ENCODE results near the gene NFRKB. TPM values are rescaled to one million over a fixed set of nuclear protein-coding genes. Genes with fewer than 3 reads are reported as not detected.

NFRKB gene
- total RNA-seq: 10 to 100 TPM in 9 of 10 donors, 1 to 10 TPM in 1; 8.3 to 14.5 (median 12.1) TPM
- polyA plus RNA-seq: 1 to 10 TPM; 5.0 to 6.5 TPM
- long read RNA-seq, donor 1, partial matches to known transcripts: 7 of 10 reads
- long read RNA-seq, donor 1, other reads (novel, unspliced or antisense): 3 of 10 reads
- long read RNA-seq, donor 2, partial matches to known transcripts: 5 of 13 reads
- long read RNA-seq, donor 2, other reads (novel, unspliced or antisense): 8 of 13 reads
- long read RNA-seq, donor 3, partial matches to known transcripts: 9 of 12 reads
- long read RNA-seq, donor 3, other reads (novel, unspliced or antisense): 3 of 12 reads

DNA sequence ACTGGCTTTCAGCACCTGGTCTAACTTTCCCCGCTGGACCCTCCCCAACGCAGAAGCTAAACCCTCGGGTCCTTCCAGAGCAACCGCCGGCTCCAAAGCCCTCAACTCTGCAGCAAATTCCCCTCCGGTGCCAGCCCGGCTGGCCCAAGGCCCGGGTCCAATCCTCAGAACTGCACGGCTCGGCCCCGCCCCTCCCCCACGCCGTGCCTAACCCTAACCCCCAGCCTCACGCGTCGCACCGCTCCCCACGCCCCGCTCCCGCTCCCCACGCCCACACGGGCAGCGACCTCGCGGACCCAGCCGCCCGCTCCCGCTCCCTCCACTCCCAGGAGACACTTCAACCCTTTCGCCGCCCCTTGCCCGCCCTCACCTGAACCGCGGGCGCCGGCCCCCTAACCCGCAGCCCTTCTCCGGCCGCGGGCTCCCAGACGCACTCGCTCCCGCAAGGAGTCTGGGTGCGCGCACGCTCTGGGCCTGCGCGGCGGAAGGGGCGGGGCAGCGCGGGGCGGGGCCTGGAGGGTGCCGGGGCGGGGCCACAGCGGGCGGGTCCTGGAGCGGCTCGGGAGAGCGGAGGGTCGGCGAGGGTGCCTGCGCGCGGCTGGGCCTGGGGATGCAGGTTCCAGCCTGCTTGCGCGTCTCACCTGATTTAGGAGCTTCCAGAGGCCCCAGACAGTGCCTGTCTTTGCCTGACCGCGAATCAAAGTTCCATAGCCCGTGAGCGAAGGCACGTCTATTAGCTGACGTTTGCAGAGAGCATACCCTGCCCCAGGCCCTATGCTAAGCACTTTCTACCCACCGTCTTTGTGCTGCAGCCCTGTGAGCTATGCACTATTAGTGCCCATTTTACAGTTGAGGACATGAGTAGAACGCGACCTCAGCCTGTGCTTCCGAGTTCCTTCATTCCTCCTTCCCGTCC, at the start of gene NFRKB:
TSS of gene NFRKB (minus strand) at position 453 of the 916 bp plus-strand sequence. CDS start 2,729 bp downstream, outside the sequence.
- ATAC-seq (peak; percentile 99 to 100 (median 100)), DNase-seq (peak; percentile 86 to 92)
- TF ChIP-seq, protein P1, sequence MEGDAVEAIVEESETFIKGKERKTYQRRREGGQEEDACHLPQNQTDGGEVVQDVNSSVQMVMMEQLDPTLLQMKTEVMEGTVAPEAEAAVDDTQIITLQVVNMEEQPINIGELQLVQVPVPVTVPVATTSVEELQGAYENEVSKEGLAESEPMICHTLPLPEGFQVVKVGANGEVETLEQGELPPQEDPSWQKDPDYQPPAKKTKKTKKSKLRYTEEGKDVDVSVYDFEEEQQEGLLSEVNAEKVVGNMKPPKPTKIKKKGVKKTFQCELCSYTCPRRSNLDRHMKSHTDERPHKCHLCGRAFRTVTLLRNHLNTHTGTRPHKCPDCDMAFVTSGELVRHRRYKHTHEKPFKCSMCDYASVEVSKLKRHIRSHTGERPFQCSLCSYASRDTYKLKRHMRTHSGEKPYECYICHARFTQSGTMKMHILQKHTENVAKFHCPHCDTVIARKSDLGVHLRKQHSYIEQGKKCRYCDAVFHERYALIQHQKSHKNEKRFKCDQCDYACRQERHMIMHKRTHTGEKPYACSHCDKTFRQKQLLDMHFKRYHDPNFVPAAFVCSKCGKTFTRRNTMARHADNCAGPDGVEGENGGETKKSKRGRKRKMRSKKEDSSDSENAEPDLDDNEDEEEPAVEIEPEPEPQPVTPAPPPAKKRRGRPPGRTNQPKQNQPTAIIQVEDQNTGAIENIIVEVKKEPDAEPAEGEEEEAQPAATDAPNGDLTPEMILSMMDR (IDR thresholded peaks at IDR 0.05): peak in 2 of 9 donors; percentile 18 to 35
- WGBS, 2 donors: 1% methylated on average over 73 to 77 of the region's 77 CpGs
- peaks cover 0 to 39% (median 12%) of the 10 kb centered on the region in 9 donors for H3K36me3 ChIP-seq
- peak within 1 kb of the TSS; percentile 69 to 96 (median 92) for H3K4me3 ChIP-seq
- H3K27me3 ChIP-seq: no peaks in the 10 kb centered on the region
- intact Hi-C loops (cut with DNase I): no loop called here
- H3K27ac ChIP-seq: peak within 1 kb of the TSS; percentile 10 to 92 (median 78)
- peaks cover 3 to 24% (median 16%) of the 10 kb centered on the region in 9 donors for H3K4me1 ChIP-seq
- no peaks in the 10 kb centered on the region for H3K9me3 ChIP-seq

DNA sequence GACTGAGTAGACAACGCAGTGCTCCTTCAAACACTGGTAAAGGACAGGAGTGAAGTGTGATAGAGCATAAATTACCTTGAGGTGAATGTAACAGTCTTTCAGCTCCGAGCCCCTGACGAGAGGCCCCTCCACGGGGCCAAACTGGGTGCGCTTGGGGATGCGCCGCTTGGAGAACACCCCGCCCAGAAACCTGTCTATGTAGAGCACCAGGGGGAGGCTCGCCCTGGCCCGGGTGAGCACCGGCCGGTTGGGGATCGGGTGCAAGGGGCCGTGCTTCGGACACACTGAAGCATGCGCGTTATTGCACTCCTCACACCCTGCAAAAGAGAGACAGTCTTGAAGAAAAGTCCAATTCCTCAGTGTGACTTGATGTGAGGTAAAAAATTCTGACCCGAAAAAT, 49.3 kb upstream of the NFRKB start:
- H3K36me3 ChIP-seq: peaks cover 0 to 63% (median 9%) of the 10 kb centered on the region in 9 donors
- no peak overlapping the region for H3K4me3 ChIP-seq
- no peaks in the 10 kb centered on the region for H3K9me3 ChIP-seq
- no peaks in the 10 kb centered on the region for H3K27me3 ChIP-seq
- H3K27ac ChIP-seq: no peak overlapping the region
- DNase-seq: no peak
- no peak for ATAC-seq
- intact Hi-C loops (cut with DNase I): no loop called here
- TF ChIP-seq, protein P1 (IDR thresholded peaks at IDR 0.05): no peak
- 98% methylated on average over 18 of the region's 18 CpGs for WGBS, 2 donors
- peaks cover 0 to 9% (median 0%) of the 10 kb centered on the region in 9 donors for H3K4me1 ChIP-seq

DNA sequence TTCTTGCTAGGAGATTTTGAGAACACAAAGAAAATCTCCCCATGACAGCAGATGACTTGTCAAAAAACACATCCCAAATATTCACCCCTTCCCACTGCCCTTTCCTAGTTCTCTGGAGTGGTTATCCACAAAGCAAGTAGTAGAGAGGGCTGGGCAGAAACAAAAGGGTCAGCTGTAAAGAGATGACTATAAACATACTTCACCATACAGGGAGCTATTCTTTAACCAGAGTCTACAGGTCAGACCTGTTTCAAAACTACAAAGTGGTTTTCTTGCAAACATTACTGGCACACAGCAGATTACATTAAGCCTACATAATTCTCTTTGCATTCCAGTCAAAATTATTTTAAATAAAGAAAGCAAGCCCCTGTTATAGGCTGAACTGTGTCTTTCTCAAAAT, 47.7 kb upstream of the NFRKB start:
- Histone ChIP-seq H3K4me3 (no peak overlapping the region), H3K36me3 (peaks cover 0 to 63% (median 9%) of the 10 kb centered on the region in 9 donors), H3K9me3 (no peaks in the 10 kb centered on the region), H3K27me3 (no peaks in the 10 kb centered on the region), H3K27ac (no peak overlapping the region), H3K4me1 (no peaks in the 10 kb centered on the region)
- intact Hi-C loops (cut with DNase I): no loop called here
- TF ChIP-seq, protein P1 (IDR thresholded peaks at IDR 0.05): no peak
- DNase-seq (no peak), ATAC-seq (no peak)

DNA sequence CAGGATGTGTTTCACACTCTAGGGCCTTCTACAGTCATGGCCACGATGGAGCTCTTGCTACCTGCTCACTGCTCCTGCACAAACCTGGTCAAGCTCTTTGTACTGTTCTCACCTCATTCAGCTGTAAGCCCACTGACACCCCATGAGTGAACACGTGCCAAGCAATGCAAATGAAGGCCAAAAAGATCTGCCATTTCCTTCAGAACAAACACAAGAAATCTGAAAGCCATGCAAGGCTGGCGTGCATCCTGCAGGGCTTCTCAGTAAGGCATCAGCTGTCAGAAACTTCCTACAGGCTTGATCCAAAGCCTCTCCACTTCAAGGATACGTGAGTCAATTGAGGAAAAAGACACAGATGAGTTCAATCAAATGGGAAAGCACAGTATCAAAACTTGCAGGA, 44.1 kb upstream of the NFRKB start:
- TF ChIP-seq, protein P1 (IDR thresholded peaks at IDR 0.05): no peak
- no peak overlapping the region for H3K27ac ChIP-seq
- ATAC-seq: no peak
- no peaks in the 10 kb centered on the region for H3K4me1 ChIP-seq
- intact Hi-C loops (cut with DNase I): no loop called here
- no peaks in the 10 kb centered on the region for H3K9me3 ChIP-seq
- WGBS, 2 donors: 90 to 91% methylated on average over 4 of the region's 4 CpGs
- H3K27me3 ChIP-seq: no peaks in the 10 kb centered on the region
- no peak overlapping the region for H3K4me3 ChIP-seq
- peaks cover 0 to 51% (median 9%) of the 10 kb centered on the region in 9 donors for H3K36me3 ChIP-seq
- no peak for DNase-seq

All from heart right ventricle (tissue), 16 donors.